ENCODE results near the gene FAM53B.

Gene FAM53B

DNA sequence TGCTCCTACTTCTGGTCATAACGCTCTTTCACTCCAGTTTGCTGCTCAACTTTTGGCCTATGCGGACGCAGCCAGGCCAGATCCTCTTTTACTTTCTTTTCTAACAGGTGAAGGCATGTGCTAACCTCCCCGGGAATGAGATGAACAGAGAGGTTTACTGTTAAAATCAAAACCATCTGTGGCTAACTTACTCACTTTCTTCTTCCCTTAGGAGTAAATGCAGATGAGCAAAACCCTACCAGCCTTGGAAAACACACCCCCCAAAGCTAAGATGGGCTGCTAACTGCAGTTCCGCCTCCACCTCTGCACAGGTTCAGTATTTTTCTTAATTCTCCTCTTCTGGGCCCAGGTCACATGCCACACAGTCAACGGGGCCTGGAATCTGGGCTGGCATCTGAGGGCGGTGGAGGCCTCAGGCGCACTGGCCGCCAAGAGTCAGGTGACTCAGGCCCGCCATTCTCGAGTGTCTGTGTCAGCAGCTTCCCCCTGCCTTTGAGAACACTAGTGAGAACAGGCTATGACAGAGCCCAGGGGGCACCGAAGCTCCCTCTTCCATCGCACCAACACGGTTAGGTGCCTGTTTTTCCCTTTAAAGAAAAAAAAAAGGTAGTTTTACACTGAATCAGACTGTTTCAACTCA lies 11.1 kb downstream of the FAM53B start:
- no peak for DNase-seq (ENCODE audit: low read depth)

GRCh38 chr10:124731551-124731950 lies 12.6 kb downstream of the FAM53B start:
- TF ChIP-seq CTCF (conservative IDR thresholded peaks at IDR 0.05; ENCODE audit: low read length) = no peak
- no peak for DNase-seq (ENCODE audit: low read depth)
- H3K4me3 ChIP-seq (ENCODE audit: low read length) = no peak overlapping the region

More for the DNA sequence above, 11.1 kb downstream of the FAM53B start:
- TF ChIP-seq CTCF (conservative IDR thresholded peaks at IDR 0.05; ENCODE audit: low read length) = no peak
- no peak overlapping the region for H3K4me3 ChIP-seq (ENCODE audit: low read length)

DNA sequence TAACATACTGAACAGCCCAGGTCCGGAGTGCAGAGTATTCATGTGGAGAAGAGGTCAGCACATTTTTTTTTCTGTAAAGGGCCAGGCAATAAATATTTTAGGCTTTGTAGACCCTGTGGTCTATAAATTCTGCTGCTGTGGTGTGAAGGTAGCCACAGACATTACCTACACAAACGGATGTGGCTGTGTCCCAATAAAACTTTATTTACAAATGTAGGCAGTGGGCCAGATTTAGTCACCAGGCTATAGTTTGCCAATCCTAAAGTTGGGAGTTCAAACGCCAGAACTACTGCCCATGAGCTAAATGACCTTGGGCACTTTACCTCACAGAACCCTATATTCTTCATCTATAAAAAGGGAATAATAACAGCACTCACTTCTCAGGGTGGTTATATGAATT lies 13.4 kb downstream of the FAM53B start:
- TF ChIP-seq CTCF (conservative IDR thresholded peaks at IDR 0.05; ENCODE audit: low read length) = no peak
- DNase-seq (ENCODE audit: low read depth) = no peak
- H3K4me3 ChIP-seq (ENCODE audit: low read length) = no peak overlapping the region

DNA sequence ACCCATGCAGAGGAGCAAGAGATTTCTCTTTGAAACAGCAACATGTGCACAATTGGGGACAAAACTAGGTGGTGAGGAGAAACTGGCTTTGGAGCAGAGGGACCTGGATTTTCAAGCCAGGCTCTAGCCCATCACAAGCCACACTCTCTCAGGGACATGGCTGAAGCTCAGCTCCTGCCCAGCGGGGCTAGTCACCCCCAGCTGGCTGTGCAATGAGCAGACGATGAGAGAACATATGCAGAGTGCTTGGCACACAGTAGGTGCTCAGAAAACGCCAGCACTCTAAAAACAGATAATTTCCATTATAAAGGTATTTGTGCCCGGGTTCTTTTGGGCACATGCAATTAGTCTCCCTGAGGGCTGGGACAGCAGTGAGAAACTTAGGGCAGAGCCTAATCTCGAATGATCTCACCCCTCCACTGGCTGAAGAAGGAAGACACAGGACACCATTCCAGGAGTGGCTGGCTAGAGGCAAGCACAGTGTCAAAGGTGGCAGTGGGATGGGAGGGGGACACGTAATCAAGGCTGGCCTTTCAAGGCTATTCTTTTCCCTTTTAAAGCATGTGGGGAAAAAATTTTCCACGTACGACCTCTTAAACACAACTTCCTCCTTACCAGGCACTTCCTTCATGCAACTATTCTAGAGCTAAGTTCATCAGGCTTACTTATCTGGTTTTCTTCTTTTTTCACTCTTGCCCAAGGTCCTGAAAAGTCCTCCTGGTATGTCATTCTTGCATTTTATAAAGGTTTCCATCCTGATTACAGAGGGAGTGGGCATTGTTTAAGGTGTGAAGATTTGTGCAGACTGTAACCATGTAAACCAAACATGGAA lies 15.1 kb downstream of the FAM53B start:
- no peak for TF ChIP-seq CTCF (conservative IDR thresholded peaks at IDR 0.05; ENCODE audit: low read length)
- H3K4me3 ChIP-seq (ENCODE audit: low read length) = no peak overlapping the region
- no peak for DNase-seq (ENCODE audit: low read depth)

GRCh38 chr10:124728071-124728829 lies 15.9 kb downstream of the FAM53B start:
- no peak overlapping the region for H3K4me3 ChIP-seq (ENCODE audit: low read length)
- TF ChIP-seq CTCF (conservative IDR thresholded peaks at IDR 0.05; ENCODE audit: low read length) = no peak
- DNase-seq (ENCODE audit: low read depth) = peak; percentile 44

- no peak for DNase-seq (ENCODE audit: low read depth)
- no peak for TF ChIP-seq CTCF (conservative IDR thresholded peaks at IDR 0.05; ENCODE audit: low read length)
- H3K4me3 ChIP-seq (ENCODE audit: low read length) = no peak overlapping the region
These were observed 16.7 kb downstream of the FAM53B start for GRCh38 chr10:124727361-124727960.
